ENCODE results near the gene PIK3AP1.

DNA sequence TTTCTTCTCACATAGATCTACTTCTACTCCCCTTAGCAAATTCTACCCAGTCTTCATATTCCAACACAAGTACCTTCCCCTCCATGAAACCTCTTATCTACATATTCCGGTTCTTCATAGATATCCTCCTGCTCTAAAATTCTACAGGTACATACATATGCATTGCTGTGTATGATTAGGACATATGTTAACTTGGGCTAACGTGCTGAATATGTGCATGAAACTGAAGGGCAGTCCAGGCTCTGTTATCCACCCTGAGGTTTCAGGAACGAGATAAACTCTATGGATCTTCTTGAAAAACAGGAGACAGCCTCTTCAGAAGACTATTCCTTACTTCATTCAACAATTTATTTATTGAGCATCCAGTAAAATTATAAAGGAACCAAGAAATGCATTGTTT is 165.0 kb downstream of the PIK3AP1 start:
- TF ChIP-seq, protein P1, sequence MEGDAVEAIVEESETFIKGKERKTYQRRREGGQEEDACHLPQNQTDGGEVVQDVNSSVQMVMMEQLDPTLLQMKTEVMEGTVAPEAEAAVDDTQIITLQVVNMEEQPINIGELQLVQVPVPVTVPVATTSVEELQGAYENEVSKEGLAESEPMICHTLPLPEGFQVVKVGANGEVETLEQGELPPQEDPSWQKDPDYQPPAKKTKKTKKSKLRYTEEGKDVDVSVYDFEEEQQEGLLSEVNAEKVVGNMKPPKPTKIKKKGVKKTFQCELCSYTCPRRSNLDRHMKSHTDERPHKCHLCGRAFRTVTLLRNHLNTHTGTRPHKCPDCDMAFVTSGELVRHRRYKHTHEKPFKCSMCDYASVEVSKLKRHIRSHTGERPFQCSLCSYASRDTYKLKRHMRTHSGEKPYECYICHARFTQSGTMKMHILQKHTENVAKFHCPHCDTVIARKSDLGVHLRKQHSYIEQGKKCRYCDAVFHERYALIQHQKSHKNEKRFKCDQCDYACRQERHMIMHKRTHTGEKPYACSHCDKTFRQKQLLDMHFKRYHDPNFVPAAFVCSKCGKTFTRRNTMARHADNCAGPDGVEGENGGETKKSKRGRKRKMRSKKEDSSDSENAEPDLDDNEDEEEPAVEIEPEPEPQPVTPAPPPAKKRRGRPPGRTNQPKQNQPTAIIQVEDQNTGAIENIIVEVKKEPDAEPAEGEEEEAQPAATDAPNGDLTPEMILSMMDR (IDR thresholded peaks at IDR 0.05; ENCODE audit: control extremely low read depth in 1 of 3, insufficient read depth in 1 of 3, low read depth in 1 of 3, low read length in 3 of 3): no peak
- TF ChIP-seq ZNF274 (IDR thresholded peaks at IDR 0.05; ENCODE audit: borderline replicate concordance, extremely low read depth, low read length) (no peak), SIN3A (conservative IDR thresholded peaks at IDR 0.05 in 1 of 2, IDR thresholded peaks at IDR 0.05 in 1 of 2; ENCODE audit: low read depth in 1 of 2, low read length in 2 of 2) (no peak), EGR1 (IDR thresholded peaks at IDR 0.05; ENCODE audit: borderline replicate concordance, low read depth, low read length) (no peak), MAFK (IDR thresholded peaks at IDR 0.05; ENCODE audit: low read depth, low read length) (no peak), CREB1 (IDR thresholded peaks at IDR 0.05) (no peak), POLR2AphosphoS5 (IDR thresholded peaks at IDR 0.05; ENCODE audit: low read depth, low read length) (no peak), CHD2 (IDR thresholded peaks at IDR 0.05; ENCODE audit: low read length) (no peak), BCL11A (IDR thresholded peaks at IDR 0.05; ENCODE audit: low read depth in 2 of 2, low read length in 2 of 2) (no peak), NRF1 (IDR thresholded peaks at IDR 0.05; ENCODE audit: low read depth, low read length) (no peak), EZH2 (IDR thresholded peaks at IDR 0.05; ENCODE audit: low read depth, low read length, severe bottlenecking) (no peak), POLR2A (IDR thresholded peaks at IDR 0.05; ENCODE audit: control extremely low read depth in 1 of 2, low read depth in 2 of 2, low read length in 2 of 2) (no peak), TCF12 (IDR thresholded peaks at IDR 0.05; ENCODE audit: low read depth, low read length) (no peak)
- TF ChIP-seq, protein P2, sequence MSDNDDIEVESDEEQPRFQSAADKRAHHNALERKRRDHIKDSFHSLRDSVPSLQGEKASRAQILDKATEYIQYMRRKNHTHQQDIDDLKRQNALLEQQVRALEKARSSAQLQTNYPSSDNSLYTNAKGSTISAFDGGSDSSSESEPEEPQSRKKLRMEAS (IDR thresholded peaks at IDR 0.05): no peak

All from H1 (cell line).